Measurements from ENCODE around the gene MRPS26.

- TF ChIP-seq CTCF (optimal IDR thresholded peaks at IDR 0.05 in 1 of 3, IDR thresholded peaks at IDR 0.05 in 1 of 3, conservative IDR thresholded peaks at IDR 0.05 in 1 of 3; ENCODE audit: extremely low read depth in 1 of 3, insufficient read depth in 2 of 3, low read length in 3 of 3) (no peak), EZH2 (IDR thresholded peaks at IDR 0.05; ENCODE audit: low read length) (no peak)
These were observed 24.1 kb upstream of the MRPS26 start for GRCh38 chr20:3021777-3022176.

Data from keratinocyte (primary cell).